HCT116 (cell line): ENCODE results near the gene DPYSL5. TPM values are rescaled to one million over a fixed set of nuclear protein-coding genes. Genes with fewer than 3 reads are reported as not detected.

ENCODE experiments used
- ATAC-seq: fragments of 200-7000 bp; cut with Tn5 transposase; 2 replicates; pipeline ENCODE4 v1.9.1; 2020; ENCODE audit warnings: mild to moderate bottlenecking, moderate library complexity
- BruUV-seq: library from RNA; stranded (reverse); fragments of 400-500 nt; replicated peaks from 2 replicates; lab custom pipeline; 2021; lab: Mats Ljungman, UMichigan
- CTCF ChIA-PET: fragments of 300-600 bp; sonication (Branson Sonifier 250); formaldehyde crosslinking; loops from one replicate; lab custom pipeline; 2021; ENCODE audit warnings: antibody characterized with exemption; lab: Charles Lee
- POLR2A ChIA-PET: fragments of 300-600, 350-600 bp; sonication (Branson Sonifier 250); formaldehyde crosslinking; loops from one replicate; lab custom pipeline; 2021; ENCODE audit warnings: antibody characterized with exemption; lab: Charles Lee
- RAD21 ChIA-PET, 2 experiments: fragments of 300-600 bp; sonication (Branson Sonifier 250); formaldehyde crosslinking; loops; one replicate each; lab custom pipeline; 2023; ENCODE audit warnings: low total read pairs in 2 of 2; ENCODE audit not compliant: uncharacterized antibody in 2 of 2, unreplicated experiment in 2 of 2, low non-redundant PET in 1 of 2; lab: Charles Lee
- DNase-seq: peaks from one replicate; pipeline ENCODE4 v3.0.0-alpha.2; 2010; ENCODE audit warnings: low read depth, low spot score
- H2AFZ ChIP-seq: fragments of 200-600 bp; shearing (Covaris generic), sonication (generic); 2 replicates; pipeline ENCODE4 v1.6.1; 2017; ENCODE audit warnings: low read depth, mixed run types, mixed read lengths, antibody characterized with exemption, low read length; ENCODE audit not compliant: poor library complexity, severe bottlenecking
- H3K27ac ChIP-seq: 2 replicates; pipeline ENCODE4 v1.5.1; 2012; ENCODE audit warnings: low read depth, low read length
- H3K27me3 ChIP-seq: fragments of 200-600 bp; sonication (generic); 2 replicates; pipeline ENCODE4 v1.6.1; 2016; ENCODE audit warnings: mixed run types, low read length, mixed read lengths; ENCODE audit not compliant: insufficient read depth
- H3K36me3 ChIP-seq, 2 experiments: fragments of 200-500 bp in 1 of 2; fragments of 200-600 bp in 1 of 2; sonication (Bioruptor generic) in 1 of 2; sonication (generic) in 1 of 2; 2 replicates each; pipeline versions ENCODE4 v1.5.1 to v1.6.1; 2014 to 2016; ENCODE audit warnings: low read length in 2 of 2, inconsistent platforms in 1 of 2, mixed read lengths in 1 of 2, mixed run types in 1 of 2; ENCODE audit not compliant: insufficient read depth in 2 of 2, control insufficient read depth in 1 of 2
- H3K4me1 ChIP-seq, 2 experiments: fragments of 200-600 bp in 1 of 2; sonication (generic) in 1 of 2; 2 replicates each; pipeline versions ENCODE4 v1.5.1 to v1.6.1; 2012 to 2017; ENCODE audit warnings: low read length in 2 of 2, inconsistent platforms in 1 of 2, mild to moderate bottlenecking in 1 of 2, mixed read lengths in 1 of 2, mixed run types in 1 of 2, moderate library complexity in 1 of 2; ENCODE audit not compliant: insufficient read depth in 2 of 2, control insufficient read depth in 1 of 2
- H3K4me2 ChIP-seq: fragments of 200-600 bp; sonication (generic); 2 replicates; pipeline ENCODE4 v1.6.1; 2017; ENCODE audit warnings: mixed run types, low read length, mixed read lengths
- H3K4me3 ChIP-seq, 2 experiments: fragments of 200-600 bp in 1 of 2; sonication (generic) in 1 of 2; replicated peaks in 1 of 2; 2 replicates each; pipeline ENCODE4 v1.5.1; 2011 to 2016; ENCODE audit warnings: low read length in 2 of 2, control low read depth in 1 of 2, low read depth in 1 of 2, mild to moderate bottlenecking in 1 of 2, mixed read lengths in 1 of 2, mixed run types in 1 of 2
- H3K79me2 ChIP-seq: fragments of 200-600 bp; sonication (generic); 2 replicates; pipeline ENCODE4 v1.6.1; 2017; ENCODE audit warnings: mild to moderate bottlenecking, mixed run types, low read length, moderate library complexity, mixed read lengths; ENCODE audit not compliant: insufficient read depth
- H3K9ac ChIP-seq: fragments of 200-600 bp; sonication (generic); 2 replicates; pipeline ENCODE4 v1.6.1; 2016; ENCODE audit warnings: low read length, mixed read lengths
- H3K9me2 ChIP-seq: fragments of 200-600 bp; sonication (generic), shearing (Covaris generic); 2 replicates; pipeline ENCODE4 v1.6.1; 2017; ENCODE audit warnings: mixed run types, mild to moderate bottlenecking, moderate library complexity; ENCODE audit not compliant: insufficient read depth
- H3K9me3 ChIP-seq, 2 experiments: fragments of 200-500 bp in 1 of 2; fragments of 200-600 bp in 1 of 2; sonication (Bioruptor generic) in 1 of 2; sonication (generic) in 1 of 2; 2 replicates each; pipeline ENCODE4 v1.6.1; 2014 to 2017; ENCODE audit warnings: low read length in 2 of 2, mixed read lengths in 2 of 2, inconsistent platforms in 1 of 2, low read depth in 1 of 2, mild to moderate bottlenecking in 1 of 2, mixed run types in 1 of 2, moderate library complexity in 1 of 2; ENCODE audit not compliant: control insufficient read depth in 1 of 2, insufficient read depth in 1 of 2
- H4K20me1 ChIP-seq: fragments of 200-600 bp; sonication (generic), shearing (Covaris generic); 2 replicates; pipeline ENCODE4 v1.6.1; 2017; ENCODE audit warnings: mixed run types, mild to moderate bottlenecking, moderate library complexity; ENCODE audit not compliant: insufficient read depth
- CEBPB ChIP-seq: IDR thresholded peaks from 2 replicates; pipeline ENCODE4 v1.6.1; 2012; ENCODE audit warnings: low read depth
- EGR1 ChIP-seq: IDR thresholded peaks from 2 replicates; pipeline ENCODE4 v1.6.1; 2012; ENCODE audit warnings: low read depth
- EZH2 ChIP-seq: fragments of 200-600 bp; sonication (generic); IDR thresholded peaks from 2 replicates; pipeline ENCODE4 v1.6.1; 2017; ENCODE audit warnings: antibody characterized with exemption, mixed run types
- POLR2A ChIP-seq: IDR thresholded peaks from 2 replicates; pipeline ENCODE4 v1.7.0; 2011; ENCODE audit warnings: borderline replicate concordance; ENCODE audit not compliant: insufficient read depth, insufficient read length; ENCODE audit errors: extremely low read depth
- POLR2AphosphoS5 ChIP-seq: IDR thresholded peaks from 2 replicates; pipeline ENCODE4 v1.6.1; 2011; ENCODE audit warnings: mild to moderate bottlenecking, low read depth, low read length, moderate library complexity
- SIN3A ChIP-seq: IDR thresholded peaks from 2 replicates; pipeline ENCODE4 v1.6.1; 2012; ENCODE audit warnings: low read depth
- SP1 ChIP-seq: IDR thresholded peaks from 2 replicates; pipeline ENCODE4 v1.6.1; 2012; ENCODE audit warnings: low read depth
- SRF ChIP-seq: IDR thresholded peaks from 2 replicates; pipeline ENCODE4 v1.6.1; 2012; ENCODE audit warnings: low read depth
- TCF7L2 ChIP-seq: IDR thresholded peaks from 2 replicates; pipeline ENCODE4 v1.7.0; 2011; ENCODE audit warnings: borderline replicate concordance, inconsistent platforms; ENCODE audit not compliant: insufficient read depth, insufficient read length; ENCODE audit errors: extremely low read depth
- YY1 ChIP-seq: IDR thresholded peaks from 2 replicates; pipeline ENCODE4 v1.6.1; 2011; ENCODE audit warnings: low read length, low read depth, moderate library complexity, mild to moderate bottlenecking; ENCODE audit not compliant: insufficient replicate concordance; ENCODE audit errors: extremely low read depth
- ZFX ChIP-seq: fragments of 450-650 bp; IDR thresholded peaks from 2 replicates; pipeline ENCODE4 v1.6.1; 2017
- intact Hi-C: fragments of 100-400 bp; cut with micrococcal nuclease; formaldehyde crosslinking; loops from 2 replicates; pipeline ENCODE4 v1.10.0; 2022
- total RNA-seq: library from RNA; stranded (reverse); gene quantifications from one replicate; pipeline ENCODE4 v1.2.1, GENCODE V29; 2021; ENCODE audit not compliant: unreplicated experiment
- TF ChIP-seq, protein P1 (sequence below): IDR thresholded peaks from 2 replicates; pipeline ENCODE4 v1.6.1; 2012
- TF ChIP-seq, protein P2 (sequence below), 3 experiments: fragments of 200-600 bp in 1 of 3; sonication (generic) in 1 of 3; IDR thresholded peaks in 2 of 3; conservative IDR thresholded peaks in 1 of 3; 2 replicates each; pipeline ENCODE4 v1.5.1; 2012 to 2017; ENCODE audit warnings: low read depth in 2 of 3, low read length in 2 of 3, antibody characterized with exemption in 1 of 3, borderline replicate concordance in 1 of 3, control low read depth in 1 of 3, mild to moderate bottlenecking in 1 of 3, mixed read lengths in 1 of 3, mixed run types in 1 of 3, moderate library complexity in 1 of 3; ENCODE audit not compliant: insufficient read depth in 1 of 3

The DPYSL5 gene
- total RNA-seq, 1 experiment from 2014 or later, result 8.4 TPM

DNA sequence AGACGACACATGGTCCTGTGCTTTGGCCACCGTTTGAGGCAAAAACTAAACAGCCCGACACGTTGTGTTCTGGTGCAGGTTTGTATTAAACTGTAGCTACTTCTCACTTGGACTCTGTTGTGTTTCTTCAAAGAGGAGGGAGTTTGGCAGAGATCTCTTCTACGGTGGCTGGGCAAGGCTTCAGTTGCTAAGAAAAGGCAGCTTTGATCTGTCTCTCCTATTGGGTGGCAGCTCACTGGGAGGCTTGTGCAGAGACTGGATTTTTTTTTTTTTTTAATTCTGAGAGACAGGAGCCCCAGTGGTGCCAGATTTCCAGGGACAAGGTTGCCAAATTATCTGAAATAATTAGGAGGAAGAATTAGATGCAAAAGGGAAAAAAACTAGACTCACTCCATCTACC lies 102.3 kb downstream of the DPYSL5 start:
- TF ChIP-seq, protein P1, sequence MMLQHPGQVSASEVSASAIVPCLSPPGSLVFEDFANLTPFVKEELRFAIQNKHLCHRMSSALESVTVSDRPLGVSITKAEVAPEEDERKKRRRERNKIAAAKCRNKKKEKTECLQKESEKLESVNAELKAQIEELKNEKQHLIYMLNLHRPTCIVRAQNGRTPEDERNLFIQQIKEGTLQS, result no peak
- TF ChIP-seq TCF7L2 (no peak), POLR2A (no peak), ZFX (no peak), SP1 (no peak), CEBPB (no peak), POLR2AphosphoS5 (no peak), SIN3A (no peak), SRF (no peak), EZH2 (no peak), EGR1 (no peak), YY1 (no peak)
- TF ChIP-seq, protein P2, sequence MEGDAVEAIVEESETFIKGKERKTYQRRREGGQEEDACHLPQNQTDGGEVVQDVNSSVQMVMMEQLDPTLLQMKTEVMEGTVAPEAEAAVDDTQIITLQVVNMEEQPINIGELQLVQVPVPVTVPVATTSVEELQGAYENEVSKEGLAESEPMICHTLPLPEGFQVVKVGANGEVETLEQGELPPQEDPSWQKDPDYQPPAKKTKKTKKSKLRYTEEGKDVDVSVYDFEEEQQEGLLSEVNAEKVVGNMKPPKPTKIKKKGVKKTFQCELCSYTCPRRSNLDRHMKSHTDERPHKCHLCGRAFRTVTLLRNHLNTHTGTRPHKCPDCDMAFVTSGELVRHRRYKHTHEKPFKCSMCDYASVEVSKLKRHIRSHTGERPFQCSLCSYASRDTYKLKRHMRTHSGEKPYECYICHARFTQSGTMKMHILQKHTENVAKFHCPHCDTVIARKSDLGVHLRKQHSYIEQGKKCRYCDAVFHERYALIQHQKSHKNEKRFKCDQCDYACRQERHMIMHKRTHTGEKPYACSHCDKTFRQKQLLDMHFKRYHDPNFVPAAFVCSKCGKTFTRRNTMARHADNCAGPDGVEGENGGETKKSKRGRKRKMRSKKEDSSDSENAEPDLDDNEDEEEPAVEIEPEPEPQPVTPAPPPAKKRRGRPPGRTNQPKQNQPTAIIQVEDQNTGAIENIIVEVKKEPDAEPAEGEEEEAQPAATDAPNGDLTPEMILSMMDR (IDR thresholded peaks at IDR 0.05 in 2 of 3, conservative IDR thresholded peaks at IDR 0.05 in 1 of 3; ENCODE audit: borderline replicate concordance in 1 of 3, insufficient read depth in 1 of 3, low read depth in 2 of 3, low read length in 2 of 3), result no peak
- intact Hi-C loops, result no loop called here
- H3K36me3 ChIP-seq, result no peaks in the 10 kb centered on the region
- ChIA-PET CTCF (interaction anchor here (1.2 kb wide), 1 partner anchor 9 kb away, joined by 4 read pairs; no protein-coding TSS in a partner anchor), POLR2A (no interaction called here), RAD21 (no interaction called here)
- H3K4me1 ChIP-seq, result peaks cover 0 to 8% of the 10 kb centered on the region in 2 experiments; a peak in 3 of 4 replicates
- no TSS peak for BruUV-seq
- no peak overlapping the region for H3K27ac ChIP-seq
- no peaks in the 10 kb centered on the region for H3K9me2 ChIP-seq
- H3K4me3 ChIP-seq, result no peak overlapping the region
- no peaks in the 10 kb centered on the region for H3K79me2 ChIP-seq
- H3K9me3 ChIP-seq, result no peaks in the 10 kb centered on the region
- no peak overlapping the region for H3K4me2 ChIP-seq
- H2AFZ ChIP-seq, result no peak overlapping the region
- no peak for DNase-seq
- no peaks in the 10 kb centered on the region for H3K27me3 ChIP-seq
- no peak for ATAC-seq
- H4K20me1 ChIP-seq, result no peaks in the 10 kb centered on the region
- H3K9ac ChIP-seq, result no peak overlapping the region
